ENCODE data around the gene SETD2.

SETD2 gene

GRCh38 chr3:46987743-46988401, 176.0 kb downstream of the SETD2 start:
- DNase-seq (ENCODE audit: low read depth) = peak; percentile 94

GRCh38 chr3:46987319-46987742, 176.6 kb downstream of the SETD2 start:
- peak overlapping the region; percentile 11 for H3K4me3 ChIP-seq (ENCODE audit: low read depth, low read length)
- peak; percentile 74 for DNase-seq (ENCODE audit: low read depth)

More at GRCh38 chr3:46987743-46988401, 176.0 kb downstream of the SETD2 start:
- TF ChIP-seq POLR2A (IDR thresholded peaks at IDR 0.05; ENCODE audit: extremely low read depth, insufficient read length) = no peak
- TF ChIP-seq, protein P1, sequence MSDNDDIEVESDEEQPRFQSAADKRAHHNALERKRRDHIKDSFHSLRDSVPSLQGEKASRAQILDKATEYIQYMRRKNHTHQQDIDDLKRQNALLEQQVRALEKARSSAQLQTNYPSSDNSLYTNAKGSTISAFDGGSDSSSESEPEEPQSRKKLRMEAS (IDR thresholded peaks at IDR 0.05; ENCODE audit: low read depth, low read length) = peak; percentile 13; the same call in 1 of the 2 replicates
- TF ChIP-seq, protein P2, sequence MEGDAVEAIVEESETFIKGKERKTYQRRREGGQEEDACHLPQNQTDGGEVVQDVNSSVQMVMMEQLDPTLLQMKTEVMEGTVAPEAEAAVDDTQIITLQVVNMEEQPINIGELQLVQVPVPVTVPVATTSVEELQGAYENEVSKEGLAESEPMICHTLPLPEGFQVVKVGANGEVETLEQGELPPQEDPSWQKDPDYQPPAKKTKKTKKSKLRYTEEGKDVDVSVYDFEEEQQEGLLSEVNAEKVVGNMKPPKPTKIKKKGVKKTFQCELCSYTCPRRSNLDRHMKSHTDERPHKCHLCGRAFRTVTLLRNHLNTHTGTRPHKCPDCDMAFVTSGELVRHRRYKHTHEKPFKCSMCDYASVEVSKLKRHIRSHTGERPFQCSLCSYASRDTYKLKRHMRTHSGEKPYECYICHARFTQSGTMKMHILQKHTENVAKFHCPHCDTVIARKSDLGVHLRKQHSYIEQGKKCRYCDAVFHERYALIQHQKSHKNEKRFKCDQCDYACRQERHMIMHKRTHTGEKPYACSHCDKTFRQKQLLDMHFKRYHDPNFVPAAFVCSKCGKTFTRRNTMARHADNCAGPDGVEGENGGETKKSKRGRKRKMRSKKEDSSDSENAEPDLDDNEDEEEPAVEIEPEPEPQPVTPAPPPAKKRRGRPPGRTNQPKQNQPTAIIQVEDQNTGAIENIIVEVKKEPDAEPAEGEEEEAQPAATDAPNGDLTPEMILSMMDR (IDR thresholded peaks at IDR 0.05; ENCODE audit: low read depth, low read length) = no peak
- TF ChIP-seq MYC (IDR thresholded peaks at IDR 0.05; ENCODE audit: low read depth, low read length) = 0 out of 2 replicates have a peak, but pooled peaks have one; percentile 32
- H3K4me3 ChIP-seq (ENCODE audit: low read depth, low read length) = peak overlapping the region; percentile 21

GRCh38 chr3:46986782-46987310, 177.1 kb downstream of the SETD2 start:
- no peak for TF ChIP-seq POLR2A (IDR thresholded peaks at IDR 0.05; ENCODE audit: extremely low read depth, insufficient read length)
- TF ChIP-seq MYC (IDR thresholded peaks at IDR 0.05; ENCODE audit: low read depth, low read length) = no peak
- TF ChIP-seq, protein P2 (IDR thresholded peaks at IDR 0.05; ENCODE audit: low read depth, low read length) = no peak
- TF ChIP-seq, protein P1 (IDR thresholded peaks at IDR 0.05; ENCODE audit: low read depth, low read length) = no peak
- no peak for DNase-seq (ENCODE audit: low read depth)
- no peak overlapping the region for H3K4me3 ChIP-seq (ENCODE audit: low read depth, low read length)

More at GRCh38 chr3:46987319-46987742, 176.6 kb downstream of the SETD2 start:
- no peak for TF ChIP-seq MYC (IDR thresholded peaks at IDR 0.05; ENCODE audit: low read depth, low read length)
- TF ChIP-seq POLR2A (IDR thresholded peaks at IDR 0.05; ENCODE audit: extremely low read depth, insufficient read length) = no peak
- TF ChIP-seq, protein P2 (IDR thresholded peaks at IDR 0.05; ENCODE audit: low read depth, low read length) = no peak
- TF ChIP-seq, protein P1 (IDR thresholded peaks at IDR 0.05; ENCODE audit: low read depth, low read length) = no peak

GRCh38 chr3:46986055-46986730, 177.7 kb downstream of the SETD2 start:
- TF ChIP-seq MYC (IDR thresholded peaks at IDR 0.05; ENCODE audit: low read depth, low read length) (no peak), POLR2A (IDR thresholded peaks at IDR 0.05; ENCODE audit: extremely low read depth, insufficient read length) (no peak)
- TF ChIP-seq, protein P2 (IDR thresholded peaks at IDR 0.05; ENCODE audit: low read depth, low read length) = no peak
- TF ChIP-seq, protein P1 (IDR thresholded peaks at IDR 0.05; ENCODE audit: low read depth, low read length) = no peak
- no peak overlapping the region for H3K4me3 ChIP-seq (ENCODE audit: low read depth, low read length)
- DNase-seq (ENCODE audit: low read depth) = no peak

- H3K4me3 ChIP-seq (ENCODE audit: low read depth, low read length) = no peak overlapping the region
- DNase-seq (ENCODE audit: low read depth) = no peak
- TF ChIP-seq, protein P1 (IDR thresholded peaks at IDR 0.05; ENCODE audit: low read depth, low read length) = no peak
- TF ChIP-seq MYC (IDR thresholded peaks at IDR 0.05; ENCODE audit: low read depth, low read length) (no peak), POLR2A (IDR thresholded peaks at IDR 0.05; ENCODE audit: extremely low read depth, insufficient read length) (no peak)
- TF ChIP-seq, protein P2 (IDR thresholded peaks at IDR 0.05; ENCODE audit: low read depth, low read length) = no peak
These were observed 178.3 kb downstream of the SETD2 start for GRCh38 chr3:46985588-46985987.

Measured in NB4 (cell line).